NCI-H2196 treated with DMSO at 0.1 percent for 48 hours (cell line): ENCODE results near the gene TBC1D32.
"Not testable (repeated sequence)": the region's sequence is repeated elsewhere in the genome, so short reads cannot be mapped to it uniquely, and the experiment has no call there.

Source experiments
- DNase-seq: peaks from one replicate; lab custom pipeline; 2025; ENCODE audit not compliant: unreplicated experiment; lab: John Stamatoyannopoulos, UW

TBC1D32 gene

DNA sequence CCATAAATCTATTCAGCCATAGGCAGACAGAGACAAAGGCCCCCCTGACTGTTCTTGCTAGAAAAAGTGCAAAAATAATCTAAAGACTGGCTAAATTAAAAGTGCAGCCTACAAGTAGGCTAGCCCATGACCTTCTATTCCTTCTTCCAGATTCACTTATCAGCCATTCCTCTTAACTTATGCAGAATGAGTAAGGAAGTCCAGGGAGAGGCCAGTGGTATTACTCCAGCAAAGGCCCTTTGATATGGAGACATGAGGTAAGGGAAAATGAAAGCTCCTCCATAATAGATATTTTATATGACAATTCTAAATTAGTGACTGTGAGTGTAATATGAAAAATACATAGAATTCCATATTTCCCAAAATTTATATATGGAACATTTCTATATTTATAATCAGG, 199.4 kb downstream of the TBC1D32 start:
- DNase-seq, result no peak

- DNase-seq, result no peak
Observed at GRCh38 chr6:121124600-121124999, 209.7 kb downstream of the TBC1D32 start.

- no peak for DNase-seq
Observed at GRCh38 chr6:121112356-121112755, 221.9 kb downstream of the TBC1D32 start.

- DNase-seq, result no peak
Observed at GRCh38 chr6:121110733-121111132, 223.5 kb downstream of the TBC1D32 start.

DNA sequence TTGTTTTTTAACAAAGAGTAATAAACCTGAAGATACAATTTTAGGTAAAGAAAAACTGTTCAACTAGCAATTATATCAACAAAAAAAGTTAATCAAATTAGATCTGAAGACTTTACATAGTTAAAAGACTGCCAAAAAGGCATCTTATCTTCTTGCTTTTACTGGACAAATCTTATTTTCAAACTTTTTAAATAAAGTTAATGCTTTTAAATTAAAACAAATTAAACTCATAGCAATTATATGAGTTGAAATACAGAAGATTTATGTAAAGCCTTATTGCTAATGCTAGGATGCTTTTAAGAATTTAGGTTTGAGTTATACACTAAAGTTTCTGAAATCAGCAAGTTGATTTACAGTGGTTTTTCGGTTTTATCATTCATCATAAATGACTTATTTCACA, 227.3 kb downstream of the TBC1D32 start:
- DNase-seq, result no peak

DNA sequence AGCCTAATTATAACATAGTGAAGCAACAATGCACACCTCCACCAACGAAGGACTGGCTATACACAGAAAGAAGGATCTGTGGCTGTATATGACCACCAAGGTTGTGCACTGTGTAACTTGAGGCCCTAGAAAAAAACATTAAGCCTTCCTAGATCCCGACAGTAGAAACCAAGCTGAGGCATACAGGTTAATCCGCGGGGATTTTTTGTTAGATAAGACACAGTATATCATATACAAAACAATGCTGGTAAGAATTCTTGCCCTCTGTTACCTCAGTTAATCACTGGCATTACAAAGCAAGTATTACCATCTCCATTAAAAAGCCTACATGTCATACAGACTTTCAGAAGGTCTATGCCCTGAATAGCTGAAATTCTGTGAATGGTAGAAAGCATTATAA, 228.8 kb downstream of the TBC1D32 start:
- no peak for DNase-seq

DNA sequence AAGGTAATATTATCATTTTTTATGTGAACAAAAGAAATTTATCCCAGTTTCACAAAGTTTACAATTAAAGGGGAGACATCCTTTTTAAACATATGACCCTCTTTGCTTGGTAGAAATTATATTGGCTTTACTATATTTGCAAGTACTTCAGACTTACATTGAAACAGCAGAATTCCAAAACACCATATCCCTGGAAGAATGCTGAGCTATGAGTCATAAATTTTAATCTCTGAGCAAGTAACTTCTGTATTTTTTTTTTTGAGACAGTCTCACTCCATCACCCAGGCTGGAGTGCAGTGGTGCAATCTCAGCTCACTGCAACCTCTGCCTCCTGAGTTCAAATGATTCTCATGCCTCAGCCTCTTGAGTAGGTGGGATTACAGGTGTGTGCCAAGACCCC, 240.4 kb downstream of the TBC1D32 start:
- DNase-seq, result no peak

DNA sequence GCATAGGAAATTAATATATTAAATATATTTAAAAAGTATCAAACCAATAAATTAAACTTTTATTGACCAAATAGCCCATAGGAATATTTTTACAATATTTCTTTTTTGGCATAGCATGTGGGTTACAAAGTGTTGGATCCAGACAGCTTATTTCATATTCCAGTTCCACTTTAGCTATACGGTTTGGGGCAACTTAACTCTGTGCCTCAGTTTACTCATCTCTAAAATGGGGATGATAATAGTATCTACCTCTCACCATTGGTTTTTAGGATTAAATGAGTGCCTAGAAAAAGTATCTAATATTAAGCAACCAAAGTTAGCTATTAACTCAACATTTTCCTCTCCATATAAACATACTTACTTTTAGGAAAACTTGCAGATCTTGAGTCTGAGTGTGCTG, 243.8 kb downstream of the TBC1D32 start:
- DNase-seq, result no peak

GRCh38 chr6:121086876-121087275, 247.4 kb downstream of the TBC1D32 start:
- DNase-seq, result no peak

DNA sequence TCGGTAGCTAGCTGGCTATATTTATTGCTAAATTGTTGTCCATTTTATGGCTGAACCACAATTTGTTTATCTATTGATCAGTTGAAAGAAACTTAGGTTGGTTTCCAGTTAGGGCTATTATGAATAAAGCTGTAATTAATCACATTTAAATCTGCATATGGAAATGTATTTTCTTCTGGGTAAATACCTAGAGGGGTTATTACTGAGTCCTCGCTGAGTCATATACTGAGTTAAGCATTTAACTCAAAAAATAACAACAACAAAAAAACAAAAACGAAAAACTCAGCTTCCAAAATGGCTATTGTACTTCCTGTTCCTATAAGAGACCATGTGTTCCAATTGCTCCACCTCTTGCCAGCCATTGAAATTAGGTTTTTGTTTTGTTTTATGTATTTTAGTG, 258.2 kb downstream of the TBC1D32 start:
- no peak for DNase-seq

DNA sequence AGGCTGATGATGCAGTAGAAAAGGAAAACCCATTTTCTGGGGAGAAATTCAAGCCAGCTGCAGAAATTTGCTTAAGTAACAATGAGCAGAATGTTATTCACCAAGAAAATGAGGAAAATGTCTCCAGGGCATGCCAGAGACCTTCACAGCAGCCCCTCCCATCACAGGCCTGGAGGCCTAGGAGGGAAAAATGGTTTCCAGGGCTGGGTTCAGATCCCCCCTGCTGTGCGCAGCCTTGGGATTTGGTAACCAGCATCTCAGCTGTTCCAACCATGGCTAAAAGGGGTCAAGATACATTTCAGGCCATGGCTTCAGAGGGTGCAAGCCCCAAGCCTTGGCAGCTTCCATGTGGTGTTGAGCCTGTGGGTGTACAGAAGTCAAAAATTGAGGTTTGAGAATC, 265.5 kb downstream of the TBC1D32 start:
- DNase-seq, result not testable (repeated sequence)

GRCh38 chr6:121067381-121067780, 266.9 kb downstream of the TBC1D32 start:
- no peak for DNase-seq

- DNase-seq, result no peak
Observed at GRCh38 chr6:121064345-121064744, 269.9 kb downstream of the TBC1D32 start.

- DNase-seq, result no peak
Observed at GRCh38 chr6:121055572-121056163, 278.6 kb downstream of the TBC1D32 start.

- not testable (repeated sequence) for DNase-seq
Observed at GRCh38 chr6:121048593-121048992, 285.7 kb downstream of the TBC1D32 start.

DNA sequence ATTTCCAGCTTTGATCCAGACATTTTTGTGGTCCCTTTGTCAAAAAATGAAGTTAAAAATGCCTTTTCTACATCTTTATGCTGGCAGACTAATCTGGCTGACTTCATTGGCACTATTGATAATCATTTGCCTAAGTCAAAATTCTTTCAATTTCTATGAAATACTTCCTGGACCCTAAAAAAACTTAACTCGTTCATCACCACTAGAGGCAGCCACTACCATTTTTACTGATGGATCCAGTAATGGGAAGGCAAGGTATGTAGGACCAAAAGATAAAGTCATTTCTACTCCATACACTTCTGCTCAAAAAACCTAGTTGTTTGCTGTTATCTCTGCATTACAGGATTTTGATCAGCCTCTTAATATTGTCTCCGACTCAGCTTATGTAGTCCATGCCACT, 289.4 kb downstream of the TBC1D32 start:
- not testable (repeated sequence) for DNase-seq

DNA sequence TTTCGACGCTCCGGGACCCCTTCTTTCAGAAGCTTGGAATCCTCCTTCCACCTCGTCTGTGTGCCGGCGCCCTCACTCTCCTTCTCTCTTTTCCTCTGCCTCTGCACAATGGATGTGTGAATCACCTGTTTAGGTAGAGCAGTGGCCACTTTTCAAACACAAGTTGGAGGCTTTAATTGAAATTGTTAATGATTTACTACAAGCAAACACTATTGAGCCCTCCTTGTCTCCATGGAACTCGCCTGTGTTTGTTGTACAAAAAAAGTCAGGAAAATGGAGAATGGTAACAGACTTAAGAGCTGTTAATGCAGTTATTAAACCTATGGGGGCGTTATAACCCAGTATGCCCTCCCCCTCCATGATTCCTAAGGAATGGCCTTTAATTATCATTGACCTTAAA, 290.6 kb downstream of the TBC1D32 start:
- not testable (repeated sequence) for DNase-seq

DNA sequence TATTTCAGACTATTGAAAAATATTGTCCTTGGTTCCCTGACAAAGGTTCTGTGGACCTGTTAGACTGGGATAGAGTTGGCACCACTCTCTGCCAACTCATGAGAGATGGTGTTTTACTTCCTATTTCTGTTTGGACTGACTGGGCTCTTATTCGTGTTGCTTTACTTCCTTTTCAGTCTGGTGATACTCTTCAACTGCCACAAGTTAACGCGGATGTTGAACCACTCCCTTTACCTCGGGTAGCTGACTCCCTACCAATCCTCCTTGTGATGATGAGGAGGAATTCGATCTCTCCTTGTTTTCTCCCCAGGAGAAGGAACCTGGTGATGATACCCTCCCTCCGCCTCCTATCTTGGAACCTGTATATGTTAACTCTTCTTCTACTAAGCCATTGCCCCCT, 291.1 kb downstream of the TBC1D32 start:
- not testable (repeated sequence) for DNase-seq

GRCh38 chr6:121042766-121043165, 291.5 kb downstream of the TBC1D32 start:
- no peak for DNase-seq

GRCh38 chr6:121040831-121041230, 293.4 kb downstream of the TBC1D32 start:
- DNase-seq, result no peak

- no peak for DNase-seq
Observed at GRCh38 chr6:121033091-121033490, 301.2 kb downstream of the TBC1D32 start.

DNA sequence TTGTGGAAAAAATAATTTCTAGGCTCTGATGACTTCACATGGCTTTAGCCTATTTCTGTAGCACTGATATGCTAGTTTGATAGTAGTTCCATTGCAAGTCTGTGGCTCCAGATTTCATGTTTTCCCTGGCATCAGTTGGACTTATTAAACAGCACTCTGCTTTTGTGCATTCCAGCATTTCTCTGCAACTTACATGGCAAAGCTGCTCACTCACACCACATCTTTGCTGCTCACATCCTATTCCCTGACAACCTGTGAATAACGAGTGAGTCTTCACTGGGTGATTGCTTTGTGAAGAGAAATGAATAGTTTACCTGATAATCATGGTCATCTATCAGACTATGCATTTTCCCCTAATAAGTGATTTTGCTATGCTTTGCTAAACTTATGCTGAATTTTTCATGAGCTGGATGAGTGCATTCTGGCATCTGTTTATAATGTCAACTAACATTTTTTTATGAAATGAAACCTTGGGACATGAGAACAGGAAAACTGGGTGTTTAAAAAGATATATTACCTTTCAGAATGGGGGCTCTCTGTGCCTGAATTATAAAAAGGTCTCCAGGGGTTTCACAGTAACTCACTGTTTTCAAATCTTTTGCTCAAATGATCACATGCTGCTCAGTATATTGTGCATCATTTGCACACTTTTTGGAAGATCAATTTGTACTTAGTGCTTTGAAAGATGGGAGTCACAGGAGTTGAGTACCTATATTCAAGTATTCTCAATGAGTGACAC, 301.8 kb downstream of the TBC1D32 start:
- no peak for DNase-seq
